Stomach (tissue), 9 donors: ENCODE results near the gene VRK2. TPM values are rescaled to one million over a fixed set of nuclear protein-coding genes. Genes with fewer than 3 reads are reported as not detected.

ENCODE experiments used
- DNase-seq, 2 donors: peaks; one replicate each; pipeline versions ENCODE4 v3.0.0 to v3.0.0-alpha.2; 2013 to 2019
- H3K27ac ChIP-seq, 5 donors: fragments of 200-600 bp in 4 of 5; sonication (generic) in 4 of 5; one replicate each; pipeline ENCODE4 v1.5.1; 2013 to 2019; ENCODE audit warnings: mild to moderate bottlenecking in 1 of 5, moderate library complexity in 1 of 5
- H3K27me3 ChIP-seq, 3 donors: fragments of 200-600 bp; sonication (generic); one replicate each; pipeline ENCODE4 v1.5.1; 2017 to 2019; ENCODE audit warnings: mixed run types in 1 of 3
- H3K36me3 ChIP-seq, 4 donors: fragments of 200-600 bp; sonication (generic); 1 replicate in 3 of 4; 2 replicates in 1 of 4; pipeline ENCODE4 v1.5.1; 2016 to 2019
- H3K4me1 ChIP-seq, 4 donors: fragments of 200-600 bp; sonication (generic); one replicate each; pipeline ENCODE4 v1.5.1; 2016 to 2019
- H3K4me3 ChIP-seq, 4 donors: fragments of 200-600 bp; sonication (generic) in 3 of 4; one replicate each; pipeline ENCODE4 v1.5.1; 2016 to 2019; ENCODE audit warnings: mild to moderate bottlenecking in 1 of 4
- H3K9me3 ChIP-seq, 4 donors: fragments of 200-600 bp; sonication (generic); one replicate each; pipeline ENCODE4 v1.5.1; 2016 to 2019
- CTCF ChIP-seq, 7 experiments: fragments of 450-650 bp in 4 of 7; fragments of 200-600 bp in 3 of 7; sonication (generic) in 3 of 7; IDR thresholded peaks; one replicate each; pipeline ENCODE4 v1.5.1; 2016 to 2019; ENCODE audit warnings: antibody characterized with exemption in 7 of 7, control low read depth in 2 of 7, mild to moderate bottlenecking in 1 of 7
- EP300 ChIP-seq: sonication (generic); formaldehyde crosslinking; IDR thresholded peaks from one replicate; pipeline ENCODE4 v1.6.1; 2017; ENCODE audit warnings: antibody characterized with exemption
- POLR2A ChIP-seq, 4 donors: fragments of 450-650 bp; IDR thresholded peaks; one replicate each; pipeline ENCODE4 v1.6.1; 2016; ENCODE audit warnings: antibody characterized with exemption in 4 of 4, control low read depth in 2 of 4, mild to moderate bottlenecking in 1 of 4, moderate library complexity in 1 of 4
- POLR2AphosphoS5 ChIP-seq, 3 donors: sonication (generic); formaldehyde crosslinking; IDR thresholded peaks; one replicate each; pipeline ENCODE4 v1.6.1; 2016; ENCODE audit warnings: antibody characterized with exemption in 3 of 3
- WGBS, 5 donors: extraction: QIAGEN DNeasy Blood & Tissue Kit in 3 of 5; methylation state at CpG; one replicate each; pipeline versions ENCODE4 v1.1.5 to v1.1.7; 2013 to 2018; 5-methylcytosine and 5-hydroxymethylcytosine counted together
- intact Hi-C: fragments of 100-400 bp; cut with DNase I; formaldehyde crosslinking; loops from one replicate; pipeline ENCODE4 v1.15.1; 2023; ENCODE audit warnings: low total_unique reads
- polyA plus RNA-seq, 3 donors: library from polyadenylated mRNA; stranded (reverse); fragments of 200-250 nt; gene quantifications; one replicate each; pipeline ENCODE4 v1.2.3, GENCODE V29; 2013
- total RNA-seq, 5 donors: library from RNA; depleted of rRNA; stranded (reverse); fragments of >200 nt; gene quantifications; one replicate each; pipeline versions ENCODE4 v1.1.0 to v1.2.3, GENCODE V29; 2014 to 2016
- donor health status: healthy with polysubstance abuse.
- donor health status: Bipolar disorder and iron deficiency.
- donor health status: healthy.

The VRK2 gene
- total and polyA plus RNA-seq, 8 donors = 10.0 to 29.9 (median 14.4) TPM

GRCh38 chr2:58098254-58099095 lies 51.9 kb downstream of the VRK2 start:
- 88 to 93% (median 91%) methylated on average over 4 of the region's 4 CpGs for WGBS, 5 donors
- no peak overlapping the region for H3K4me3 ChIP-seq
- no peak for DNase-seq
- H3K27me3 ChIP-seq = no peaks in the 10 kb centered on the region
- no peak overlapping the region for H3K27ac ChIP-seq
- no peak for TF ChIP-seq POLR2A (IDR thresholded peaks at IDR 0.05)
- no peak for TF ChIP-seq EP300
- TF ChIP-seq POLR2AphosphoS5 (IDR thresholded peaks at IDR 0.05) = no peak
- TF ChIP-seq CTCF (IDR thresholded peaks at IDR 0.05) = no peak
- no peaks in the 10 kb centered on the region for H3K4me1 ChIP-seq
- peaks cover 0 to 6% (median 0%) of the 10 kb centered on the region in 4 donors for H3K36me3 ChIP-seq
- intact Hi-C loops = no loop called here
- peaks cover 0 to 16% (median 5%) of the 10 kb centered on the region in 4 donors for H3K9me3 ChIP-seq

- no peak overlapping the region for H3K27ac ChIP-seq
Measured at GRCh38 chr2:58099096-58099769, 52.6 kb downstream of the VRK2 start.

GRCh38 chr2:58101500-58101899 lies 54.9 kb downstream of the VRK2 start:
- TF ChIP-seq EP300 (no peak), POLR2AphosphoS5 (IDR thresholded peaks at IDR 0.05) (no peak), POLR2A (IDR thresholded peaks at IDR 0.05) (no peak)
- no peak for DNase-seq
- intact Hi-C loops = no loop called here

More at GRCh38 chr2:58099096-58099769, 52.6 kb downstream of the VRK2 start:
- 85 to 89% (median 87%) methylated on average over 4 of the region's 4 CpGs for whole genome bisulfite sequencing, 5 donors
- no peak for DNase-seq
- intact Hi-C loops = no loop called here
- H3K4me3 ChIP-seq = no peak overlapping the region
- TF ChIP-seq CTCF (IDR thresholded peaks at IDR 0.05) (no peak), POLR2A (IDR thresholded peaks at IDR 0.05) (no peak), EP300 (no peak), POLR2AphosphoS5 (IDR thresholded peaks at IDR 0.05) (no peak)
- H3K36me3 ChIP-seq = peaks cover 0 to 6% (median 0%) of the 10 kb centered on the region in 4 donors
- no peaks in the 10 kb centered on the region for H3K27me3 ChIP-seq
- peaks cover 0 to 12% (median 5%) of the 10 kb centered on the region in 4 donors for H3K9me3 ChIP-seq
- H3K4me1 ChIP-seq = no peaks in the 10 kb centered on the region

GRCh38 chr2:58106896-58107295 lies 60.3 kb downstream of the VRK2 start:
- intact Hi-C loops = no loop called here
- Histone ChIP-seq H3K4me1 (peaks cover 0 to 11% (median 0%) of the 10 kb centered on the region in 4 donors), H3K4me3 (no peak overlapping the region), H3K27ac (no peak overlapping the region), H3K9me3 (no peaks in the 10 kb centered on the region), H3K27me3 (no peaks in the 10 kb centered on the region), H3K36me3 (no peaks in the 10 kb centered on the region)
- DNase-seq = no peak
- no peak for TF ChIP-seq POLR2AphosphoS5 (IDR thresholded peaks at IDR 0.05)
- TF ChIP-seq EP300 = no peak
- TF ChIP-seq POLR2A (IDR thresholded peaks at IDR 0.05) = no peak
- no peak for TF ChIP-seq CTCF (IDR thresholded peaks at IDR 0.05)

More at GRCh38 chr2:58101500-58101899, 54.9 kb downstream of the VRK2 start:
- no peaks in the 10 kb centered on the region for H3K9me3 ChIP-seq
- H3K27me3 ChIP-seq = no peaks in the 10 kb centered on the region
- no peak overlapping the region for H3K27ac ChIP-seq
- H3K4me1 ChIP-seq = no peaks in the 10 kb centered on the region
- H3K36me3 ChIP-seq = no peaks in the 10 kb centered on the region
- no peak overlapping the region for H3K4me3 ChIP-seq
